Tibial nerve (tissue), 4 donors: Measurements from ENCODE around the gene CA10. TPM values are rescaled to one million over a fixed set of nuclear protein-coding genes. Genes with fewer than 3 reads are reported as not detected.

Experiments
- DNase-seq, 2 donors: peaks; one replicate each; pipeline ENCODE4 v3.0.0-alpha.2; 2019; ENCODE audit warnings: low spot score in 2 of 2
- H3K27ac ChIP-seq, 4 donors: fragments of 200-600 bp; sonication (generic) in 3 of 4; one replicate each; pipeline ENCODE4 v1.5.1; 2017 to 2019; ENCODE audit warnings: mild to moderate bottlenecking in 1 of 4
- H3K27me3 ChIP-seq, 2 donors: fragments of 200-600 bp; sonication (generic) in 1 of 2; one replicate each; pipeline versions ENCODE4 v1.5.1 to v1.6.0; 2017 to 2019
- H3K36me3 ChIP-seq, 3 donors: fragments of 200-600 bp; sonication (generic); one replicate each; pipeline ENCODE4 v1.5.1; 2018 to 2019
- H3K4me1 ChIP-seq, 4 donors: fragments of 200-600 bp; sonication (generic) in 3 of 4; one replicate each; pipeline ENCODE4 v1.5.1; 2017 to 2019
- H3K4me3 ChIP-seq, 4 donors: fragments of 200-600 bp; sonication (generic) in 3 of 4; one replicate each; pipeline ENCODE4 v1.5.1; 2017 to 2019; ENCODE audit warnings: mild to moderate bottlenecking in 1 of 4, moderate library complexity in 1 of 4
- H3K9me3 ChIP-seq, 4 donors: fragments of 200-600 bp; sonication (generic) in 3 of 4; one replicate each; pipeline ENCODE4 v1.5.1; 2017 to 2019
- EP300 ChIP-seq, 2 donors: sonication (generic); formaldehyde crosslinking; IDR thresholded peaks; one replicate each; pipeline ENCODE4 v1.6.1; 2017; ENCODE audit warnings: antibody characterized with exemption in 2 of 2, mild to moderate bottlenecking in 1 of 2
- POLR2A ChIP-seq, 2 donors: fragments of 450-650 bp; IDR thresholded peaks; one replicate each; pipeline ENCODE4 v1.6.1; 2017; ENCODE audit warnings: antibody characterized with exemption in 2 of 2, mild to moderate bottlenecking in 2 of 2, moderate library complexity in 2 of 2
- WGBS, 2 donors: methylation state at CpG; one replicate each; pipeline ENCODE4 v1.1.5; 2018; 5-methylcytosine and 5-hydroxymethylcytosine counted together
- total RNA-seq, 4 donors: library from RNA; depleted of rRNA; stranded (reverse); fragments of >200 nt; gene quantifications; one replicate each; pipeline ENCODE4 v1.1.0, GENCODE V29; 2016
- TF ChIP-seq, protein P1 (sequence below), 5 experiments: fragments of 200-600 bp in 3 of 5; fragments of 450-650 bp in 2 of 5; sonication (generic) in 3 of 5; IDR thresholded peaks; one replicate each; pipeline ENCODE4 v1.5.1; 2016 to 2019; ENCODE audit warnings: antibody characterized with exemption in 5 of 5, mild to moderate bottlenecking in 3 of 5, moderate library complexity in 2 of 5

The CA10 gene
- total RNA-seq, 4 donors from 2014 or later: not detected

GRCh38 chr17:51651513-51652298 lies 506.8 kb downstream of the CA10 start:
- WGBS, 2 donors: 70 to 75% methylated on average over 6 of the region's 6 CpGs
- no peaks in the 10 kb centered on the region for H3K9me3 ChIP-seq
- TF ChIP-seq EP300 (IDR thresholded peaks at IDR 0.05) (no peak), POLR2A (IDR thresholded peaks at IDR 0.05) (no peak)
- TF ChIP-seq, protein P1, sequence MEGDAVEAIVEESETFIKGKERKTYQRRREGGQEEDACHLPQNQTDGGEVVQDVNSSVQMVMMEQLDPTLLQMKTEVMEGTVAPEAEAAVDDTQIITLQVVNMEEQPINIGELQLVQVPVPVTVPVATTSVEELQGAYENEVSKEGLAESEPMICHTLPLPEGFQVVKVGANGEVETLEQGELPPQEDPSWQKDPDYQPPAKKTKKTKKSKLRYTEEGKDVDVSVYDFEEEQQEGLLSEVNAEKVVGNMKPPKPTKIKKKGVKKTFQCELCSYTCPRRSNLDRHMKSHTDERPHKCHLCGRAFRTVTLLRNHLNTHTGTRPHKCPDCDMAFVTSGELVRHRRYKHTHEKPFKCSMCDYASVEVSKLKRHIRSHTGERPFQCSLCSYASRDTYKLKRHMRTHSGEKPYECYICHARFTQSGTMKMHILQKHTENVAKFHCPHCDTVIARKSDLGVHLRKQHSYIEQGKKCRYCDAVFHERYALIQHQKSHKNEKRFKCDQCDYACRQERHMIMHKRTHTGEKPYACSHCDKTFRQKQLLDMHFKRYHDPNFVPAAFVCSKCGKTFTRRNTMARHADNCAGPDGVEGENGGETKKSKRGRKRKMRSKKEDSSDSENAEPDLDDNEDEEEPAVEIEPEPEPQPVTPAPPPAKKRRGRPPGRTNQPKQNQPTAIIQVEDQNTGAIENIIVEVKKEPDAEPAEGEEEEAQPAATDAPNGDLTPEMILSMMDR (IDR thresholded peaks at IDR 0.05): no peak
- no peak overlapping the region for H3K4me3 ChIP-seq
- no peaks in the 10 kb centered on the region for H3K4me1 ChIP-seq
- DNase-seq: no peak
- no peak overlapping the region for H3K27ac ChIP-seq
- H3K36me3 ChIP-seq: no peaks in the 10 kb centered on the region
- H3K27me3 ChIP-seq: no peaks in the 10 kb centered on the region

DNA sequence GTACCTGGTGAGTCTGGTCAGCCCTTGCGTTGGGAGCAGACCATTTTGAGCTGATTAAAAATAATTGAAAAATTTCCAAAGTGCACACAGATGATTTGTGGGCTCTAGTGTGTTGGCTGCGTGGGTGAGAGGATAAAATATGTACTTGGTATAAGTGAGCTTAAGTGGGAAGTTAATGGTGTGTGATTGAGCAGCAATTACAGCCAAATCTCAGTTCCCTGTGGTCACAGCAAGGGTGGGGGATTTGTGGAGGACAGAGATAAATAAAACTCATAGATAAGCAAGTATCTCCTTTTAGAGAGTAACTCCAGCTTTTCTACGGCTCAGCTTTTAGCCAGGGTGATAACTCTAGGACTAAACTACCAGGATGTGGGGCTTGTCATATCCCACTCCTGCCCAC lies 507.7 kb downstream of the CA10 start:
- WGBS, 2 donors: 53 to 62% methylated on average over 3 of the region's 3 CpGs
- DNase-seq: no peak

DNA sequence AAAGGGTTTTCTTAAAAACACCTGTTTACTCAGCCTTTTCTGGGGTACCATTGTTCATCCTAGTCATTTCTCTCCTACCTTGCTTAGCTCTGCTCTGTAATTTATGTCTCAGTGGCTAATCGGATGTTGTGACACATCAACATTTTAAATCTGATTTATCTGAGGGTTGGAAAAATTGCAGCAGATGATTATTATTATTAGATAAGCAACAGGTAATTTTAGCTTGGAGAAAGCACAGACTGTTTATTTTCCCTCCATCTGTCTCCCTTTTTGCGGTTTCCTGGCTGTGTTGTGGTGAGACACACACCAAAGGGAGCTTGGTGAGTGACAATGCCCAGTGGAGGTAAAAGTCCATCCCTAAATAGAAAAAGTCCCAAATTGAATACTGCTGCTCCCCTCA lies 508.3 kb downstream of the CA10 start:
- Histone ChIP-seq H3K27ac (no peak overlapping the region), H3K4me3 (no peak overlapping the region), H3K9me3 (no peaks in the 10 kb centered on the region), H3K4me1 (no peaks in the 10 kb centered on the region), H3K36me3 (no peaks in the 10 kb centered on the region), H3K27me3 (no peaks in the 10 kb centered on the region)
- TF ChIP-seq, protein P1 (IDR thresholded peaks at IDR 0.05): no peak
- no peak for TF ChIP-seq EP300 (IDR thresholded peaks at IDR 0.05)
- TF ChIP-seq POLR2A (IDR thresholded peaks at IDR 0.05): no peak
- 90% methylated on average over 2 of the region's 2 CpGs for WGBS, 2 donors
- DNase-seq: no peak

More for the DNA sequence above, 507.7 kb downstream of the CA10 start:
- Histone ChIP-seq H3K4me1 (no peaks in the 10 kb centered on the region), H3K4me3 (no peak overlapping the region), H3K36me3 (no peaks in the 10 kb centered on the region), H3K27me3 (no peaks in the 10 kb centered on the region), H3K27ac (no peak overlapping the region), H3K9me3 (no peaks in the 10 kb centered on the region)
- TF ChIP-seq EP300 (IDR thresholded peaks at IDR 0.05) (no peak), POLR2A (IDR thresholded peaks at IDR 0.05) (no peak)
- TF ChIP-seq, protein P1 (IDR thresholded peaks at IDR 0.05): no peak

DNA sequence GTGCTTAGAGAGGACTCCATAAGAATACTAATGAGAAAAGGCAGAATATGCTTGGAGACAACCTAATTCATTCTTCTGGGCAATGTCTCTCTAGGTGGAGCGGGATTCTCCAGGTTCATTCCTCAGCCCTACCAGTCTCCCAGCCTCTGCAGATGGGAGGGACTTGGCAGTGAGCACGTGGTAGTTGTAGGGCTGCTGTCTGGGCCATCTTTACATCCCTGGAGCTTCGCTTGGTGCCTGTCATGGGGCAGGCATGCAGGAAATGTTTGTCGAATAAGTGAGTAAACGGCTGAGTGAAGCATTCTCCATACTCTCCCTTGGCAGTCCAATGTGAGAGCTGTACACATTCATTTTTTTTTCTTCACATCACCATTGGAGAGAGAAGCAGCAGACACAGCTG lies 510.7 kb downstream of the CA10 start:
- no peaks in the 10 kb centered on the region for H3K36me3 ChIP-seq
- no peaks in the 10 kb centered on the region for H3K9me3 ChIP-seq
- DNase-seq: no peak
- no peak overlapping the region for H3K27ac ChIP-seq
- no peaks in the 10 kb centered on the region for H3K4me1 ChIP-seq
- H3K4me3 ChIP-seq: no peak overlapping the region
- TF ChIP-seq, protein P1 (IDR thresholded peaks at IDR 0.05): no peak
- TF ChIP-seq EP300 (IDR thresholded peaks at IDR 0.05) (no peak), POLR2A (IDR thresholded peaks at IDR 0.05) (no peak)
- no peaks in the 10 kb centered on the region for H3K27me3 ChIP-seq
- 67 to 71% methylated on average over 5 of the region's 5 CpGs for WGBS, 2 donors

DNA sequence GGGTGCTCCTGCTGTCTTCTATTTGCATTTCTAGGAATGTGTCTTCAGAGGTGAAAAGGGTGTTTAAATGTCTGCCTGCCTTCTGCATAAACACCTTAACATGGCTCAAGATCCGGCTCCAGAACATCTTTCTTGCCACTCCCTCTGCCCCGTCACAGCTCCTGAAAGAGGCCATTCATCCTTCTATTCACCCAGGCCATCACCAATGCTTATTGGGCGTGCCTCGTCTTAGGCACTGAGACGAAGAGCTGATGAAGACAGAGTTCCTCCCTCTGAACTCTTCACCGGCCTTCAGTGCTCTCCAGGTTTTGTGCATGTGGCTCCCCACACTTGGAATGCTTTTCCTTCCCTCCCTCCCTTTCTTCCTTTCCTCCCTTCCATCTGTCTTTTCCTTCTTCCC lies 511.4 kb downstream of the CA10 start:
- Histone ChIP-seq H3K36me3 (no peaks in the 10 kb centered on the region), H3K4me1 (no peaks in the 10 kb centered on the region), H3K4me3 (no peak overlapping the region), H3K27ac (no peak overlapping the region), H3K9me3 (no peaks in the 10 kb centered on the region), H3K27me3 (no peaks in the 10 kb centered on the region)
- DNase-seq: no peak
- TF ChIP-seq POLR2A (IDR thresholded peaks at IDR 0.05): no peak
- TF ChIP-seq, protein P1 (IDR thresholded peaks at IDR 0.05): no peak
- WGBS, 2 donors: 46 to 56% methylated on average over 6 of the region's 6 CpGs
